GM23338 (cell line): ENCODE data around the gene CNTNAP5. TPM values are rescaled to one million over a fixed set of nuclear protein-coding genes. Genes with fewer than 3 reads are reported as not detected.

Experiments used
- ATAC-seq: fragments of 200-7000 bp; cut with Tn5 transposase; 3 replicates; pipeline ENCODE4 v1.9.1; 2020
- DNase-seq: peaks from one replicate; pipeline ENCODE4 v3.0.0-alpha.2; 2015; ENCODE audit warnings: low spot score
- H2AFZ ChIP-seq: fragments of 200-600 bp; sonication (generic); 2 replicates; pipeline ENCODE4 v1.8.0; 2016; ENCODE audit warnings: antibody characterized with exemption, mild to moderate bottlenecking, moderate library complexity
- H3F3A ChIP-seq: fragments of 200-600 bp; sonication (generic); replicated peaks from 2 replicates; pipeline ENCODE4 v1.8.0; 2017; ENCODE audit warnings: antibody characterized with exemption, mixed run types, low read depth
- H3K27ac ChIP-seq: fragments of 200-600 bp; sonication (generic); 2 replicates; pipeline ENCODE4 v1.6.1; 2016; ENCODE audit warnings: low read depth
- H3K27me3 ChIP-seq: fragments of 200-600 bp; sonication (generic); 2 replicates; pipeline ENCODE4 v1.8.0; 2016; ENCODE audit warnings: mild to moderate bottlenecking, mixed run types, moderate library complexity; ENCODE audit not compliant: insufficient read depth
- H3K36me3 ChIP-seq: fragments of 200-600 bp; sonication (generic); 2 replicates; pipeline ENCODE4 v1.8.0; 2016; ENCODE audit warnings: mild to moderate bottlenecking; ENCODE audit not compliant: insufficient read depth
- H3K4me1 ChIP-seq: fragments of 200-600 bp; sonication (generic); 2 replicates; pipeline ENCODE4 v1.8.0; 2016; ENCODE audit warnings: mild to moderate bottlenecking, moderate library complexity; ENCODE audit not compliant: insufficient read depth
- H3K4me2 ChIP-seq: fragments of 200-600 bp; sonication (generic); 2 replicates; pipeline ENCODE4 v1.7.1; 2017; ENCODE audit warnings: mixed run types
- H3K4me3 ChIP-seq: fragments of 200-600 bp; sonication (generic); 2 replicates; pipeline ENCODE4 v1.6.1; 2016; ENCODE audit warnings: mixed run types
- H3K79me2 ChIP-seq: fragments of 200-600 bp; sonication (generic); replicated peaks from 2 replicates; pipeline ENCODE4 v1.8.0; 2017; ENCODE audit warnings: mild to moderate bottlenecking; ENCODE audit not compliant: insufficient read depth
- H3K9me2 ChIP-seq: fragments of 200-600 bp; sonication (generic); 2 replicates; pipeline ENCODE4 v1.8.0; 2017; ENCODE audit not compliant: insufficient read depth
- H4K20me1 ChIP-seq: fragments of 200-600 bp; sonication (generic); replicated peaks from 2 replicates; pipeline ENCODE4 v1.8.0; 2017; ENCODE audit warnings: mild to moderate bottlenecking; ENCODE audit not compliant: insufficient read depth
- H3K27ac Mint-ChIP-seq: 2 replicates; pipeline ENCODE4 v1.8.0; 2020; ENCODE audit warnings: inconsistent platforms, mild to moderate bottlenecking, moderate library complexity, mixed read lengths
- H3K27me3 Mint-ChIP-seq: 3 replicates; pipeline ENCODE4 v1.8.0; 2022; ENCODE audit warnings: low read depth, mild to moderate bottlenecking, moderate library complexity, mixed read lengths, inconsistent platforms; ENCODE audit not compliant: insufficient read depth, poor library complexity
- H3K36me3 Mint-ChIP-seq: 3 replicates; pipeline ENCODE4 v1.8.0; 2021; ENCODE audit warnings: low read depth, mild to moderate bottlenecking, inconsistent platforms, moderate library complexity, mixed read lengths
- H3K4me1 Mint-ChIP-seq: 3 replicates; pipeline ENCODE4 v1.8.0; 2020; ENCODE audit warnings: mild to moderate bottlenecking, inconsistent platforms, mixed read lengths
- H3K4me3 Mint-ChIP-seq: 3 replicates; pipeline ENCODE4 v1.8.0; 2021; ENCODE audit warnings: moderate library complexity, mild to moderate bottlenecking, inconsistent platforms, mixed read lengths
- H3K9me3 Mint-ChIP-seq: 3 replicates; pipeline ENCODE4 v1.8.0; 2020; ENCODE audit warnings: moderate library complexity, mild to moderate bottlenecking, inconsistent platforms, mixed read lengths
- CREB1 ChIP-seq: fragments of 250-450 bp; sonication (Bioruptor Pico); IDR thresholded peaks from 2 replicates; pipeline ENCODE4 v1.5.0; 2020; ENCODE audit warnings: low read depth, mild to moderate bottlenecking, moderate library complexity
- CTCF ChIP-seq, 2 experiments: fragments of 200-600 bp in 1 of 2; sonication (generic) in 1 of 2; conservative IDR thresholded peaks; 2 replicates each; pipeline versions ENCODE4 v1.5.1 to v1.6.1; 2016 to 2017; ENCODE audit warnings: antibody characterized with exemption in 2 of 2, low read depth in 2 of 2, mild to moderate bottlenecking in 2 of 2, moderate library complexity in 1 of 2
- ETS1 ChIP-seq: IDR thresholded peaks from 2 replicates; pipeline ENCODE4 v1.6.1; 2016; ENCODE audit warnings: antibody characterized with exemption
- EZH2 ChIP-seq: fragments of 200-600 bp; sonication (generic); IDR thresholded peaks from one replicate; pipeline ENCODE4 v1.8.0; 2017; ENCODE audit warnings: antibody characterized with exemption, mild to moderate bottlenecking, low read depth; ENCODE audit not compliant: unreplicated experiment
- JUNB ChIP-seq: IDR thresholded peaks from one replicate; pipeline ENCODE4 v1.6.1; 2016; ENCODE audit warnings: antibody characterized with exemption; ENCODE audit not compliant: unreplicated experiment
- NANOG ChIP-seq: IDR thresholded peaks from 2 replicates; pipeline ENCODE4 v1.6.1; 2016; ENCODE audit warnings: antibody characterized with exemption, borderline replicate concordance
- STAT1 ChIP-seq: IDR thresholded peaks from one replicate; pipeline ENCODE4 v1.6.1; 2016; ENCODE audit warnings: antibody characterized with exemption; ENCODE audit not compliant: unreplicated experiment
- ZNF114 ChIP-seq: fragments of 250-450 bp; sonication (Bioruptor Pico); IDR thresholded peaks from 2 replicates; pipeline ENCODE4 v1.5.0; 2020; ENCODE audit warnings: mild to moderate bottlenecking, moderate library complexity
- ZNF331 ChIP-seq: fragments of 250-450 bp; sonication (Bioruptor Pico); IDR thresholded peaks from 2 replicates; pipeline ENCODE4 v1.5.0; 2020; ENCODE audit warnings: low read depth, mild to moderate bottlenecking, moderate library complexity
- polyA plus RNA-seq: library from polyadenylated mRNA; unstranded; fragments of >200 nt; fragmentation: Nextera tagmentation; extraction: Ambion mirVana; gene quantifications from 2 replicates; pipeline ENCODE4 v1.2.1, GENCODE V29; 2016
- total RNA-seq: library from RNA; depleted of rRNA; stranded (reverse); fragments of >200 nt; shearing (Covaris generic); gene quantifications from 2 replicates; pipeline ENCODE4 v1.2.3, GENCODE V29; 2014
- TF ChIP-seq, protein P1 (sequence below): IDR thresholded peaks from one replicate; pipeline ENCODE4 v1.6.1; 2018; ENCODE audit warnings: antibody characterized with exemption; ENCODE audit not compliant: unreplicated experiment

Gene CNTNAP5
- total and polyA plus RNA-seq, 2 experiments from 2014 or later = 0.49 to 0.50 TPM

DNA sequence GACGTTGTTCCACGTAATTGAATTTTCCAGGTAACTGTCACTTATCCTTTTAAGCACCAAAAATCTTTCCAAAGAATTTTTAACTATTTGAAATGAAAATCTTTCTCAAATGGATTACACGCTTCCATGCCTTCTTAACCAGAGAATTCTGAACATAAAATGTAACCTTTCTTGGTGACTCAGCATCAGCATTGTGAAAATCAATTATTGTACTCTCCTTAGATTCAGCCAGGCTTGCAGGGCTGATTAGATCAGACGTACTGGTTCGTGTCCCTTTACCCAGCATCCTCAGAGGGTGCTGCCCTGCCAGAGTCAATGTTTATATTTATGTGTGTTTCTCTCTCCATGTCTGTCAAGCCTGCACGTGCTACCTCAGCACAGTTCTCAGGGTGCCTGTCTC, 623.9 kb downstream of the CNTNAP5 start:
- H3K9me2 ChIP-seq = no peaks in the 10 kb centered on the region; the same call in 1 of the 2 replicates
- H3K27me3 ChIP-seq = no peaks in the 10 kb centered on the region
- no peak for ATAC-seq
- peak overlapping the region; percentile 21; the same call in 1 of the 2 replicates for H3K27ac Mint-ChIP-seq
- no peak overlapping the region for H3K4me3 ChIP-seq
- H4K20me1 ChIP-seq = no peaks in the 10 kb centered on the region
- no peaks in the 10 kb centered on the region for H3F3A ChIP-seq
- H3K27ac ChIP-seq = no peak overlapping the region
- H3K27me3 Mint-ChIP-seq = no peaks in the 10 kb centered on the region
- no peaks in the 10 kb centered on the region for H3K79me2 ChIP-seq
- no peaks in the 10 kb centered on the region for H3K4me1 ChIP-seq
- TF ChIP-seq JUNB (no peak), STAT1 (no peak), ZNF331 (CRISPR knock-in tag) (no peak), EZH2 (no peak), ZNF114 (CRISPR knock-in tag) (no peak)
- H3K4me2 ChIP-seq = no peak overlapping the region
- H3K36me3 Mint-ChIP-seq = no peaks in the 10 kb centered on the region
- DNase-seq = no peak
- peaks cover 8% of the 10 kb centered on the region; the same call in 2 of the 3 replicates for H3K4me1 Mint-ChIP-seq
- H3K36me3 ChIP-seq = no peaks in the 10 kb centered on the region
- no peaks in the 10 kb centered on the region; the same call in 2 of the 3 replicates for H3K9me3 Mint-ChIP-seq
- H2AFZ ChIP-seq = no peak overlapping the region
- H3K4me3 Mint-ChIP-seq = no peak overlapping the region

DNA sequence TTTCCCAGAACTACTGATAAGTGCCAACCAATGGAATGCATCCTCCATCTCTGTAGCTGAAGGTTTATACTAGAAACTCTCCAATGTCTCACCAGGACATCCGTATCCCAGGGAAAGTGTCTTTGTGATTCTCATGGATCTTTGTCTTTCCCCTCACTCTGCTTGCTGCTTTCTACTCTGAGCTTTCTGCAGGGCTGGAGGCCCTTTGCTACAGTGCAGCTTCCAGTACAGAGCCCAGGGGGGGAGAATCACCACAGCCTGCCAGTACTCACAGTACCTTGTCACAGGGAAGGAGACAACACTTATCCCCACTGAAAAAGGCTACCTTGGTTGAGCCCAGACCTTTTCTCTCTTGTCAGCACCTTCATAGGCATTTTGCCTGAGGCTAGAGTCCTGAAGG, 627.0 kb downstream of the CNTNAP5 start:
- no peaks in the 10 kb centered on the region for H3K36me3 Mint-ChIP-seq
- Histone ChIP-seq H3K79me2 (no peaks in the 10 kb centered on the region), H3K27me3 (no peaks in the 10 kb centered on the region), H3K4me2 (no peak overlapping the region), H2AFZ (no peak overlapping the region), H3K4me1 (no peaks in the 10 kb centered on the region), H3K36me3 (no peaks in the 10 kb centered on the region), H3K27ac (no peak overlapping the region), H3F3A (no peaks in the 10 kb centered on the region), H3K9me2 (peaks cover 8% of the 10 kb centered on the region; the same call in 1 of the 2 replicates), H3K4me3 (no peak overlapping the region), H4K20me1 (no peaks in the 10 kb centered on the region)
- no peaks in the 10 kb centered on the region; the same call in 2 of the 3 replicates for H3K9me3 Mint-ChIP-seq
- DNase-seq (no peak), ATAC-seq (peak; percentile 75)
- H3K4me3 Mint-ChIP-seq = no peak overlapping the region
- no peaks in the 10 kb centered on the region for H3K27me3 Mint-ChIP-seq
- TF ChIP-seq CREB1 (no peak), CTCF (conservative IDR thresholded peaks at IDR 0.05; ENCODE audit: low read depth in 2 of 2) (no peak), STAT1 (no peak), EZH2 (no peak), JUNB (no peak), ETS1 (no peak), ZNF331 (CRISPR knock-in tag) (no peak), NANOG (no peak)
- TF ChIP-seq, protein P1, sequence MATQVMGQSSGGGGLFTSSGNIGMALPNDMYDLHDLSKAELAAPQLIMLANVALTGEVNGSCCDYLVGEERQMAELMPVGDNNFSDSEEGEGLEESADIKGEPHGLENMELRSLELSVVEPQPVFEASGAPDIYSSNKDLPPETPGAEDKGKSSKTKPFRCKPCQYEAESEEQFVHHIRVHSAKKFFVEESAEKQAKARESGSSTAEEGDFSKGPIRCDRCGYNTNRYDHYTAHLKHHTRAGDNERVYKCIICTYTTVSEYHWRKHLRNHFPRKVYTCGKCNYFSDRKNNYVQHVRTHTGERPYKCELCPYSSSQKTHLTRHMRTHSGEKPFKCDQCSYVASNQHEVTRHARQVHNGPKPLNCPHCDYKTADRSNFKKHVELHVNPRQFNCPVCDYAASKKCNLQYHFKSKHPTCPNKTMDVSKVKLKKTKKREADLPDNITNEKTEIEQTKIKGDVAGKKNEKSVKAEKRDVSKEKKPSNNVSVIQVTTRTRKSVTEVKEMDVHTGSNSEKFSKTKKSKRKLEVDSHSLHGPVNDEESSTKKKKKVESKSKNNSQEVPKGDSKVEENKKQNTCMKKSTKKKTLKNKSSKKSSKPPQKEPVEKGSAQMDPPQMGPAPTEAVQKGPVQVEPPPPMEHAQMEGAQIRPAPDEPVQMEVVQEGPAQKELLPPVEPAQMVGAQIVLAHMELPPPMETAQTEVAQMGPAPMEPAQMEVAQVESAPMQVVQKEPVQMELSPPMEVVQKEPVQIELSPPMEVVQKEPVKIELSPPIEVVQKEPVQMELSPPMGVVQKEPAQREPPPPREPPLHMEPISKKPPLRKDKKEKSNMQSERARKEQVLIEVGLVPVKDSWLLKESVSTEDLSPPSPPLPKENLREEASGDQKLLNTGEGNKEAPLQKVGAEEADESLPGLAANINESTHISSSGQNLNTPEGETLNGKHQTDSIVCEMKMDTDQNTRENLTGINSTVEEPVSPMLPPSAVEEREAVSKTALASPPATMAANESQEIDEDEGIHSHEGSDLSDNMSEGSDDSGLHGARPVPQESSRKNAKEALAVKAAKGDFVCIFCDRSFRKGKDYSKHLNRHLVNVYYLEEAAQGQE = no peak
- H3K4me1 Mint-ChIP-seq = peaks cover 8% of the 10 kb centered on the region; the same call in 2 of the 3 replicates
- peak overlapping the region; percentile 37; the same call in 1 of the 2 replicates for H3K27ac Mint-ChIP-seq
